ENCODE results near the gene KRTAP10-1. TPM values are rescaled to one million over a fixed set of nuclear protein-coding genes. Genes with fewer than 3 reads are reported as not detected.

KRTAP10-1 gene, protein sequence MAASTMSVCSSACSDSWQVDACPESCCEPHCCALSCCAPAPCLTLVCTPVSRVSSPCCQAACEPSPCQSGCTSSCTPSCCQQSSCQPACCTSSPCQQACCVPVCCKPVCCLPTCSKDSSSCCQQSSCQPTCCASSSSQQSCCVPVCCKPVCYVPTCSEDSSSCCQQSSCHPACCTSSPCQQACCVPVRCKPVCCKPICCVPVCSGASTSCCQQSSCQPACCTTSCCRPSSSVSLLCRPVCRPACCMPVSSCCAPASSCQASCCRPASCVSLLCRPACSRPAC
- total RNA-seq = not detected
- long read RNA-seq = 0 reads

DNA sequence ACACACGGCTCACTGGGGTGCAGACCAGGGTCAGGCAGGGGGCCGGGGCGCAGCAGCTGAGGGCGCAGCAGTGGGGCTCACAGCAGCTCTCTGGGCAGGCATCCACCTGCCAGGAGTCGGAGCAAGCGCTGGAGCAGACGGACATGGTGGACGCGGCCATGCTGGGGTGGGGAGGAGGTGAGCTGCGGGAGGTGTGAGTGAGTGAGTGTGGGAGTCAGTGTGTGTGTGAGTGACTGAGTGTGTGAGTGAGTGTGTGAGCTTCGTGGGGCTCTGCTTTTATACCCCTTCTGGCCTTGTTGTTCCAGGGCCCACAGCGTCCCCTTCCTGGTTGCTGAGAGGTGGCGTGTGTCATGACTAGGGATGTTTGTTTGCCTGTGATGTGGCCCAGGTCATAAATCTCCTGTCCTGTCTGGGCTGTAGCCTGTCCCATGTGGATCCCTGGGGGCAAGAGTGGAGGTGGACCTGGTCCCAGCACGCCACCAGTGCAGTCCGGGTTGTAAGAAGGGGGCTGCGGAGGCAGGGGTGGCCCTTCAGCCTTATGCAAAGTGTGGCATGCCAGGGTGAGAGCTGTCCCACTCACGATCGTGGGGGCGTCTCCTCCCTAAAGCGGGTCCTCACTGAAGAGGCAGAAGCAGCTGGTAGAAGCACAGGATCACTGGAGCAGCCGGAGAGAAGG, at the start of gene KRTAP10-1:
TSS of gene KRTAP10-1 (minus strand) at position 205 of the 676 bp plus-strand sequence. CDS start at position 160, 45 bp downstream.
- H3K4me1 ChIP-seq = no peaks in the 10 kb centered on the region
- no peaks in the 10 kb centered on the region for H3K9me3 ChIP-seq
- DNase-seq = peak; percentile 52
- H3K27ac ChIP-seq = no peak within 1 kb of the TSS
- intact Hi-C loops (cut with DNase I) = no loop called here
- H3K27me3 ChIP-seq = peaks cover 4% of the 10 kb centered on the region
- H3K36me3 ChIP-seq = no peaks in the 10 kb centered on the region
- H3K4me3 ChIP-seq = no peak within 1 kb of the TSS
- TF ChIP-seq, protein P1, sequence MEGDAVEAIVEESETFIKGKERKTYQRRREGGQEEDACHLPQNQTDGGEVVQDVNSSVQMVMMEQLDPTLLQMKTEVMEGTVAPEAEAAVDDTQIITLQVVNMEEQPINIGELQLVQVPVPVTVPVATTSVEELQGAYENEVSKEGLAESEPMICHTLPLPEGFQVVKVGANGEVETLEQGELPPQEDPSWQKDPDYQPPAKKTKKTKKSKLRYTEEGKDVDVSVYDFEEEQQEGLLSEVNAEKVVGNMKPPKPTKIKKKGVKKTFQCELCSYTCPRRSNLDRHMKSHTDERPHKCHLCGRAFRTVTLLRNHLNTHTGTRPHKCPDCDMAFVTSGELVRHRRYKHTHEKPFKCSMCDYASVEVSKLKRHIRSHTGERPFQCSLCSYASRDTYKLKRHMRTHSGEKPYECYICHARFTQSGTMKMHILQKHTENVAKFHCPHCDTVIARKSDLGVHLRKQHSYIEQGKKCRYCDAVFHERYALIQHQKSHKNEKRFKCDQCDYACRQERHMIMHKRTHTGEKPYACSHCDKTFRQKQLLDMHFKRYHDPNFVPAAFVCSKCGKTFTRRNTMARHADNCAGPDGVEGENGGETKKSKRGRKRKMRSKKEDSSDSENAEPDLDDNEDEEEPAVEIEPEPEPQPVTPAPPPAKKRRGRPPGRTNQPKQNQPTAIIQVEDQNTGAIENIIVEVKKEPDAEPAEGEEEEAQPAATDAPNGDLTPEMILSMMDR (IDR thresholded peaks at IDR 0.05) = no peak
- no peak for ATAC-seq

DNA sequence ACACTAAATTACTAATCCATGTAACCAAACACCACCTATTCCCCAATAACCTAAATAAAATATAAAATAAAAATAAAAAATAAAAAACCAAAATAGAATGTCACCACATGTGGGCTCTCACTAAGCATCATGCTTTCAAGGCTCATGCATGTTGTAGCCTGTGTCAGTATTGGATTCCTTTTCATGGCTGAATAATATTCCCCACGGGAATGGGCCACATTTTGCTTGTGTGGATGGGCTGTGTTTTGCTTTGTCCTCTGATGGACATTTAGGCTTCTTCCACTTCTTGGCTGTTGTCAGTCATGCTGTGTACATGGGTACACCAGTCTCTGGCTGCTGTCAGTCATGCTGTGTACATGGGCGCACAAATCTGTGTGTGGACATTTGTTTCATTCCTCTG, 49.1 kb upstream of the KRTAP10-1 start:
- TF ChIP-seq, protein P1 (IDR thresholded peaks at IDR 0.05) = no peak
- ATAC-seq (no peak), DNase-seq (no peak)
- Histone ChIP-seq H3K4me1 (peaks cover 3% of the 10 kb centered on the region), H3K36me3 (no peaks in the 10 kb centered on the region), H3K4me3 (no peak overlapping the region), H3K27me3 (peaks cover 17% of the 10 kb centered on the region), H3K9me3 (no peaks in the 10 kb centered on the region), H3K27ac (no peak overlapping the region)
- intact Hi-C loops (cut with DNase I) = no loop called here

DNA sequence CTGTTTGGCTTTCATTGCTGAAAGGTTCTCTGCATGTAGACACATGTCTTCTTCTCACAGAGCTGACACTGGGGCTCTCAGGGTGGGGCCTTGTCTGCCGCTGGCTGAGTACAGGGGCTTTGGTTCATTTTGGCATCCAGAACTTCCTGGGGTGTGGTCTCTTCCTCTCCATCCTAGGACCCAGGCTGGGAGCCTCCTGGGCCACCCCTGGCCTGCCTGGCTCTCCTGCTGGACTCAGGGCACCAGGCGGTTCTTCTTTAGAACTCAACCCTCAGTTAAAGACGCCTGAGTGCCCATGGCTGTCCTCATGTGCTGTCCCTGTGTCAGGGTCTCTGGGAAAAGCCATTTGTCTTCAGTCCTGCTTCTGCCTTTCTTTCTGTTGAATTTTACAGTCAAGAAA, 45.9 kb upstream of the KRTAP10-1 start:
- DNase-seq (no peak), ATAC-seq (no peak)
- TF ChIP-seq, protein P1 (IDR thresholded peaks at IDR 0.05) = no peak
- intact Hi-C loops (cut with DNase I) = no loop called here
- peaks cover 17% of the 10 kb centered on the region for H3K27me3 ChIP-seq
- H3K4me3 ChIP-seq = no peak overlapping the region
- no peak overlapping the region for H3K27ac ChIP-seq
- no peaks in the 10 kb centered on the region for H3K36me3 ChIP-seq
- no peaks in the 10 kb centered on the region for H3K4me1 ChIP-seq
- H3K9me3 ChIP-seq = peaks cover 8% of the 10 kb centered on the region

DNA sequence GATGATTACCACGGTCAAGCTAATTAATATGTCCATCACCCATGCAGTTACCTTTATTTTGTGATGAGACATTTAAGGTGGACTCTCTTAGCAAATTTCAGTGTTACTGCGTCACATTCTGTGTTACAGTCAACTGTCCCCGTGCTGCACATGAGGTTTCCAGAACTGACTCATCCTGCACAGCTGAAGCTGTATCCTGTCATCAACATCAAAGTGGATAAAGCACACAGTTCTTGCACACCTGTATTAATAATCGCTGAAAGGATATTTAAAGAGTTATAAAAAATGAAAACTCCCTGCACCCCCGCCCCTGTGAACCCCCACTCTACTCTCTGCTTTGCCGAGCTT, 43.8 kb upstream of the KRTAP10-1 start:
- H3K27me3 ChIP-seq = peaks cover 17% of the 10 kb centered on the region
- intact Hi-C loops (cut with DNase I) = no loop called here
- no peaks in the 10 kb centered on the region for H3K36me3 ChIP-seq
- H3K4me3 ChIP-seq = no peak overlapping the region
- H3K4me1 ChIP-seq = no peaks in the 10 kb centered on the region
- H3K27ac ChIP-seq = no peak overlapping the region
- peaks cover 8% of the 10 kb centered on the region for H3K9me3 ChIP-seq
- no peak for DNase-seq
- TF ChIP-seq, protein P1 (IDR thresholded peaks at IDR 0.05) = no peak
- ATAC-seq = no peak

DNA sequence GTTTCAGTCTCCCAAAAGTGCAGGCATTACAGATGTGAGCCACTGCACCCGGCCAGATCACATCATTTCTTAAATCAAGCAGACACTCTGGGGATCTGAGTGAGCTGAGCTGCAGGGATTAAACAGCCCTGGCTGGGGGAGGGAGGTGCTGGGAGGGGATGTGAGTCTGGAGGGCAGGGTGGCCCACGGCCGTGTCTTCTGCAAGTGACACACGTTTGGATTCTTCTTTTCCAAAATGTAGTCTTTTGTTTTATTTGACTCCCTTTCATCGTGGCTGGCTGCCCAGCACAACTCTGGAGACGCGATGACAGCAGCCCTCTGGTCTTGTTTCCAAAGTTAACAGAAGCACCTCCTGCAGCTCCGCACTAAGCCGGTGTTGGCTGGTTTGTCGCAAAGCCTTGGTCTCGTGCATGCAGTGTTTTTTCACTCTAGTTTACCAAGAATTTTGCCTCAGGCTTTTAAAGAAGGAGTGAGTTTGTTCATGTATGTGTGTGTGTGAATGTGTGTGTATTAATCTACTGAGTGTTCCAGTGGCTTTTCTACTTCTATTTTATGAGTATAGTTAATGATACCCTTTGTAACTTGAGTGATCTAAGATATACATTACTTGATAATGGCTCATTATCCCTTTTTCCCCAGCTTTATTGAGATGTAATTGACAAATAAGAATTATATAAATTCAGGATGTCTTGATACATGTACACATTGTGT, 43.2 kb upstream of the KRTAP10-1 start:
- Histone ChIP-seq H3K36me3 (no peaks in the 10 kb centered on the region), H3K27ac (no peak overlapping the region), H3K4me3 (no peak overlapping the region), H3K27me3 (peaks cover 17% of the 10 kb centered on the region), H3K9me3 (peaks cover 8% of the 10 kb centered on the region), H3K4me1 (no peaks in the 10 kb centered on the region)
- intact Hi-C loops (cut with DNase I) = no loop called here
- ATAC-seq (no peak), DNase-seq (no peak)
- TF ChIP-seq, protein P1 (IDR thresholded peaks at IDR 0.05) = no peak
